ENCODE data around the gene FSD1L.

FSD1L gene

DNA sequence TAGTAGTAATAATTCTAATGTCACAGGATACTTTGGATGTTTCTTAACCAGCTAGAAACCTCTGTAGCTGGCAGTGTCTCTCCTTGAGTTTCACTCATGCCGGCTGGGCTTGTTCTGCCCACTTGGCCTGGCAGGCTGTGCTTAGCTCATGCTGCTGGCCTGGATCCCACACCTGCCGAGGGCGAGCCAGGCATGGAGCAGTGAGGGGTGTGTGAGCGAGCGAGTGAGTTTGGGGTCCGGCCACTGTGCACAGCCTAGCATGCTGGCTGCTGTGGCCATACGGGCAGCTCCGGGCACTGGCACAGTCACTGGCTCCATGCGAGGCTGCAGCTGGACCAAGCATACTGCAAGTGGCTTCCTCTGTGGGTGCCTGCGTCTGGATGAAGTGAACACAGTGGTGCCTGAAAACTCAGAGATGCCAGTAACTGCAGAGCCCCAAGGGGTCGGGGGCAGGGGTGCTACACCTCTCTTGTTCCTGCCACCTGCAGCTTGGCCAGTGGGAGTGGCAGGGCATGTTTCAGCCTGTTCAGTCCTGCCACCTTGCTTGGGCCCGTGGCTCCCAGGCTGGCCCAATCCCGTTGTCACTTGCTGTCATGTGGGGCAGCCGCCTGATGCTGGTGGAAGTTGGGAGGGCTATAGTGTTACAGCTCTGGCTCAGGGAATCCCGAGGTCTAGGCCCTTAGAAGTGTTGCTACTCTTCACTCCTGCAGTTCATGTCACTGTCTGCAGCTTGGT lies 9.9 kb downstream of the FSD1L start:
- H3K4me3 ChIP-seq (ENCODE audit: low read depth, low read length) = no peak overlapping the region
- TF ChIP-seq, protein P1, sequence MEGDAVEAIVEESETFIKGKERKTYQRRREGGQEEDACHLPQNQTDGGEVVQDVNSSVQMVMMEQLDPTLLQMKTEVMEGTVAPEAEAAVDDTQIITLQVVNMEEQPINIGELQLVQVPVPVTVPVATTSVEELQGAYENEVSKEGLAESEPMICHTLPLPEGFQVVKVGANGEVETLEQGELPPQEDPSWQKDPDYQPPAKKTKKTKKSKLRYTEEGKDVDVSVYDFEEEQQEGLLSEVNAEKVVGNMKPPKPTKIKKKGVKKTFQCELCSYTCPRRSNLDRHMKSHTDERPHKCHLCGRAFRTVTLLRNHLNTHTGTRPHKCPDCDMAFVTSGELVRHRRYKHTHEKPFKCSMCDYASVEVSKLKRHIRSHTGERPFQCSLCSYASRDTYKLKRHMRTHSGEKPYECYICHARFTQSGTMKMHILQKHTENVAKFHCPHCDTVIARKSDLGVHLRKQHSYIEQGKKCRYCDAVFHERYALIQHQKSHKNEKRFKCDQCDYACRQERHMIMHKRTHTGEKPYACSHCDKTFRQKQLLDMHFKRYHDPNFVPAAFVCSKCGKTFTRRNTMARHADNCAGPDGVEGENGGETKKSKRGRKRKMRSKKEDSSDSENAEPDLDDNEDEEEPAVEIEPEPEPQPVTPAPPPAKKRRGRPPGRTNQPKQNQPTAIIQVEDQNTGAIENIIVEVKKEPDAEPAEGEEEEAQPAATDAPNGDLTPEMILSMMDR (IDR thresholded peaks at IDR 0.05; ENCODE audit: insufficient read depth, low read depth, low read length, missing control alignments) = no peak
- DNase-seq (ENCODE audit: low read depth) = no peak

DNA sequence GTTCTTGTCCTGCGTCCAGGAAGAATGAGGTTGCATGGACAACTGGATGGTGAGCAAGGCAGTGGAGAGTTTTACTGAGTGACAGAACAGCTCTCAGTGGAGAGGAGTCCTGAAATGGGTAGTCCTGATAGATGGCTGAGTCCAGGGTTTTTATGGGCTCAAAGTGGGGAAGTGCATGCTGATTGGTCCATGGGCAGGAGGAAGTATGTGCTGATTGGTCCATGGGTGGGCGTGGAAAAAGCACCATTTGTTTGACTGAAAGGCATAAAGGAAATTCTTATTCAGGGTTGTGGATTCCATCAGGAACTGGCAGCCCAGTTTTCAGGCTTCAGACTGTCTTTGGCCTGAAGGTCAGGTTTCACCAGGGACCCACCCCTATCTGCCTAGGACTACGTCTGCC lies 10.6 kb downstream of the FSD1L start:
- DNase-seq (ENCODE audit: low read depth) = no peak
- TF ChIP-seq, protein P1 (IDR thresholded peaks at IDR 0.05; ENCODE audit: insufficient read depth, low read depth, low read length, missing control alignments) = no peak
- no peak overlapping the region for H3K4me3 ChIP-seq (ENCODE audit: low read depth, low read length)

DNA sequence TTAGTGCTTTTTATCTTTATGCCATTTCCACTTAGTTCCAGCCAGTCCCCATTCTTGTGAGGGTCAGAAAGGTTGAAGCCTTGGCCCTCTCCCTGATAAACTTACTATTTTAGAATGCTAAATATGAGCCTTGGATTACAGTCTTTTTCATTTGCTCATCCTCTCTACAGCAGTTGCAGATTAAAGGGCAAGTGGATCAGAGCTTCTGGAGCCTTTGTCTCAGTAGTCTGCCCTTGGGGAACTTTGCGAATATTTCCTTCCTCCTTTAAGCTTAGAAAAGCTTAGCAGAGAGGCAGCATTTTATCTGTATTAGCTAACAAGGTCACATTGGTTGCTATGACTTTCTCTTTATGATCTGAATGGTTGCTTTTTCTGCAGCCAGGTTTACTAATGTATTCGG lies 11.5 kb downstream of the FSD1L start:
- TF ChIP-seq, protein P1 (IDR thresholded peaks at IDR 0.05; ENCODE audit: insufficient read depth, low read depth, low read length, missing control alignments) = no peak
- DNase-seq (ENCODE audit: low read depth) = no peak
- no peak overlapping the region for H3K4me3 ChIP-seq (ENCODE audit: low read depth, low read length)

DNA sequence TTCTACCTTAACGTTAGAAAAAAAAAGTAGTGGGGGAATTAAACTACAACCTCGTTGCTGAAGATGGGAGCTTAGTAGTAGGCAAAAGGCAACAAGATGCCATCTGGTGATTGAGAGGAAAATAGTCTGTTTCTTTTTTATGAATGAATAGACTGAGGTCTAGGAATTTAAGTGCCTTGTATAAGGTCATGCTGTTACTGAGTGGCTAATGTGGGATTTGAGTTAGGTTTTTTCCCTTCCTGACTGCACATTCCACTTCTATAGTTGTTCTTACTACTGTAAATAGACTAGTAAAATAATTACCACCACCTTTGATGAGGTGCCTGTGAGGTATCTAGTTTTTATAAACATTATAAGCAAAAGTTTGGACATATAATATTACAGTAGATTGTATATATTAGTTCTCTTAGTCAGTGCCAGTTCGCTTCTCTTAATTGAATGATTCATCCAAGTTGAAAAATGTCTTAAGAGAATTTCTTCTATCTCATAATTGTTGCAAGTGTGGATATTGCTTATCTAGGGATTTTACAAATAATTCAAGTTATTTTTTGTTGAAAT lies 19.1 kb downstream of the FSD1L start:
- TF ChIP-seq, protein P1 (IDR thresholded peaks at IDR 0.05; ENCODE audit: insufficient read depth, low read depth, low read length, missing control alignments) = no peak
- DNase-seq (ENCODE audit: low read depth) = no peak
- H3K4me3 ChIP-seq (ENCODE audit: low read depth, low read length) = no peak overlapping the region

DNA sequence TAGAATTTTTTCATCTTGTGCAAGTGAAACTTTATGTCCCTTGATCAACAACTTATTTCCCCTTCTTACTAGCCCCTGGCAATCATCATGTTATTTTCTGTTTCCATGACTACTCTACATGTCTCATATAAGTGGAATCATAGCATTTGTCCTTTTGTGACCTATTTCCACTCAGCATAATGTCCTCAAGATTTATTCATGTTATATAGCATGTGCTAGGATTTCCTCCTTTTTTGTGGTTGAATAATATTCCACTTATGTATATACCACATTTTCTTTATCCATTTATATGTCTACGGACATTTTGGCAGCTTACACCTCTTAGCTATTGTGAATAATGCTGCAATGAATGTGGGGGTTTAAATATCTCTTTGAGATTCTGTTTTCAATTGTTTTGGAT lies 21.0 kb downstream of the FSD1L start:
- TF ChIP-seq, protein P1 (IDR thresholded peaks at IDR 0.05; ENCODE audit: insufficient read depth, low read depth, low read length, missing control alignments) = no peak
- no peak for DNase-seq (ENCODE audit: low read depth)
- H3K4me3 ChIP-seq (ENCODE audit: low read depth, low read length) = no peak overlapping the region

DNA sequence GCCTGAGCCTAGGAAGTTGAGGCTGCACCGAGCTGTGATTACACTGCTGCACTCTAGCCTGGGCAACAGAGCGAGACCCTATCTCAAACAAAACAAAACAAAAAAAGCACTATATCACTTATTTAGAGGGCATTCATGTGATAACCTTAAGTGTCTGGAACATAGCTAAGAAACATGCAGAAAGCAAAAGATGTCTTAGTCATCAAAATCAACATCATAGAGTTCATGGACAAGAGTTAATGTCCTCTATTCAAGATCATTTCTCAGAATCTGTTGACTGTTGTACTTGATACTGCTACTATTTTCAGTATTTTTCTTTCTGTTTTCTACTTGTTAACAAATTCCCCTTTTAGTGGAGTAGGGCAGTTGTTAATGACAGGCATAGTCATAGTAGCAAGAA lies 25.4 kb downstream of the FSD1L start:
- no peak overlapping the region for H3K4me3 ChIP-seq (ENCODE audit: low read depth, low read length)
- TF ChIP-seq, protein P1 (IDR thresholded peaks at IDR 0.05; ENCODE audit: insufficient read depth, low read depth, low read length, missing control alignments) = no peak
- no peak for DNase-seq (ENCODE audit: low read depth)

DNA sequence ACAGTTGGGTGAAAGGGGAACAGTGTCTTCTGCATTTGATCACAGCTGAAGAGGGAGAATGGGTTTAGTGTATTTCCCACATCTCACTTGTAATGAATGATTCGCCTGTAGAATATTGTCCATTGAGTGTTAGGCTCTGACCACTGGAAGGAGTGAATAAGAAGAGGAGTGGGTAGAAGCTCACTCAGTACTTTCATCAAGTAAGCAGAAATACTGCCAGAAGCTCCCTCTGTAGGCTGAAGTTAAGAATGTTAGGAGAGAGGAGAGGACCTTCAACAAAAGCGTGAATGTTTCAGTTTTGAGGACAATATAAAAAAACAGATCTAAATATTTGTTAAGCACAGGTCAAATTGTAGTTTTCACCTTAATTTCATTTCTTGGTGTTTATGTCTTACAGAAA lies 27.5 kb downstream of the FSD1L start:
- H3K4me3 ChIP-seq (ENCODE audit: low read depth, low read length) = no peak overlapping the region
- TF ChIP-seq, protein P1 (IDR thresholded peaks at IDR 0.05; ENCODE audit: insufficient read depth, low read depth, low read length, missing control alignments) = peak; percentile 6
- DNase-seq (ENCODE audit: low read depth) = peak; percentile 8

Measured in GM12865 (cell line).